Right ventricle myocardium superior (tissue), 1 donor: ENCODE results near the gene DLST. TPM values are rescaled to one million over a fixed set of nuclear protein-coding genes. Genes with fewer than 3 reads are reported as not detected.

Experiments
- ATAC-seq: fragments of 200-7000 bp; cut with Tn5 transposase; one replicate; pipeline ENCODE4 v1.9.1; 2020; ENCODE audit warnings: mild to moderate bottlenecking; ENCODE audit not compliant: poor library complexity
- DNase-seq: peaks from one replicate; pipeline ENCODE4 v3.0.0-alpha.2; 2020
- intact Hi-C: fragments of 100-400 bp; cut with DNase I; formaldehyde crosslinking; loops from one replicate; pipeline ENCODE4 v1.11.2; 2022
- total RNA-seq: library from RNA; stranded (reverse); fragmentation: NEBNext Ultra II Directional; extraction: Animal tissue kit (Norgen Biotek cat#: 25700); gene quantifications from one replicate; pipeline ENCODE4 v1.2.1, GENCODE V29; 2021
- donor health status: DM: no; HTN: yes; CAD: no; lungs with severe emphysema.

The DLST gene
- total RNA-seq, 1 donor from 2014 or later = 205 TPM

DNA sequence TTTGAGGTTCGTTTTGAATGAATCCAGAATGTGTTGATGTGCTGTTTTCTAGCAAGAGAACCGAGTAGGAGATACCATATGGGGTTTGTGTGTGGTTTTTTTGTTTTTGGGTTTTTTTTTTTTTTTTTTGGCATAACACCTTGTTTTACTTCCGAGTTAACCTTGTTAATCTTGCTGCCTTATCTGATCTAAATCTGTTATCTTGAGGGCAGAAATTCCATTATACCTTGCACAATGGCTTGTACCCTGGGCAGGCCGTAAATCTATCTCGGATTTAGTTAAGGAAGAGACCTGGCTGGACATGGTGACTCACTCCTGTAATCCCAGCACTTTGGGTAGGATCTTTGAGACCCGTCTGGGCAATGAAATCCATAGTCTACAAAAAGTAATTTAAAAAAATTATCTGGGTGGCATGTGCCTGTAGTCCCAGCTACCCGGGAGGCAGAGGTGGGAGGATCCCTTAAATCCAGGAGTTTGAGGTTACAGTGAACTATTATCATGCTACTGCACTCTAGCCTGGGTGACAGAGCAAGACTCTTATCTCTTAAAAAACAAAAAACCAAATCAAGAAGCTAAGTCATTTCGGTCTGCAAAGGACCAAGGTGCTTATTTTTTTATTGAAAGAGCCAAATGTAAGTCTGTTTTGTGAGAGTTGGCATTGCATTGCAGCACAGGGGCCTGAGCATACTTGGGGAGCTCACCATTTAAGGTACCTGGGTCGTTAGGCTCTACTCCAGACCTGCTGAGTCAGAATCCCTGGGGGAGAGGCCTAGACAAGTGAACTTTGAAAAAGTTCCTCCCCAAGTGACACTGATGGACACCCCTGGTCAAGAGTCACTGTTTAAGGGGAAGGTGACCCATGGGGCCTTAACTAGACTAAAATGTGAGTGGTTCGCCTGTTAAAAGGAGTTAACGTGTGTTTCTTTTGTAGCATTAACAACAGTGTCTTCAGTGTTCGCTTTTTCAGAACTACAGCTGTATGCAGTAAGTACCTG lies 6.7 kb downstream of the DLST start:
- DNase-seq = no peak
- intact Hi-C loops = no loop called here
- no peak for ATAC-seq

- intact Hi-C loops = no loop called here
- DNase-seq (no peak), ATAC-seq (no peak)
These were observed 8.5 kb downstream of the DLST start for GRCh38 chr14:74890262-74890661.

DNA sequence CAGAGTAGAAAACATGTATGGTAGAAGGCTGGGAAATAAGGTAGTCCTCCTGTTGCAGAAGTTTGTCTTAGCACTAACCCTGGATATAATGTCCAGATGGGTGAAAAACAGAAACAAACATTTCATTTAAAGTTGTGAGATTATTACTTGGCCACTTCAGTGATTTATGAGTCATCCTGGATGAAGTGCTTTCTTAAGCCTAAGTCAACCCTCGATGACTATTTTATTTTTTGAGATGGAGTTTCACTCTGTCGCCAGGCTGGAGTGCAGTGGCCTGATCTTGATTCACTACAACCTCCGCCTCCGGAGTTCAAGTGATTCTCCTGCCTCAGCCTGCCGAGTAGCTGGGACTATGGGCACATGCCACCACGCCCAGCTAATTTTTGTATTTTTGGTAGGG lies 10.2 kb downstream of the DLST start:
- DNase-seq (no peak), ATAC-seq (no peak)
- intact Hi-C loops = no loop called here

DNA sequence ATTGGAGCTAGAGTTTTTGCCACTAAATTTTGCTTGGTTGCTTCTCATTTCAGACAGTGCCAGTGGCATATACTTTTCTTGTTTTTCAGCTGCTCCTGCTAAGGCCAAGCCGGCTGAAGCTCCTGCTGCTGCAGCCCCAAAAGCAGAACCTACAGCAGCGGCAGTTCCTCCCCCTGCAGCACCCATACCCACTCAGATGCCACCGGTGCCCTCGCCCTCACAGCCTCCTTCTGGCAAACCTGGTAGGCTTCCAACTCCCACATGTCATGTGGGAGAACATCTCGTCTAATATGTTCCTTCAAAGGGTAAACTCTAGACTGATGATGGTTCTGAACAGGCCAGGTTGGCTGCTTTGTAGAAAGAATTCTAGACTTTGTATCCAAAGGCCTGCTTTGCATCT lies 11.0 kb downstream of the DLST start:
- intact Hi-C loops = no loop called here
- DNase-seq = no peak
- no peak for ATAC-seq

DNA sequence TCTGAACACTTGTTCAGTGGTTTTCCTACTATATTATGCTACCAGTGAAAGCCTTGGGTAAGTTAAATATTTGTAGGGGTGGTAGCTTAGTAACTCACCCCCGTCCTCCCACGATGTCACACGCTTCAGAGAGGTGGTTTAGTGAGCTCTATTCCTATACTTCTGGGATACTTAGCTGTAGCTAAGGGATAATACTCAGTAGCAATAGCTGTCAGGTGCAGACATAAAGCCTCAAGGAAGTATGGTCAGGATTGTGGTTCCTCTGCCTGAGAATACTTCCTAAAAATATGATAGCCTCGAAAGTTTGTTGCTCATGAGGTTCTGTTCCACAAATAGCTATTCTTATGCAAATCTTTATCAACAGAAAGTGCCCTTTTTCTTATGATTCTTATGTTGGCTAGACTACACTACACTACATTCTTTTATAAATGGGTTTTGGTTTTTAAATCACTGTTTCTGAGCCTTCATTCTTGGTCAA lies 11.9 kb downstream of the DLST start:
- intact Hi-C loops = no loop called here
- DNase-seq (no peak), ATAC-seq (no peak)

DNA sequence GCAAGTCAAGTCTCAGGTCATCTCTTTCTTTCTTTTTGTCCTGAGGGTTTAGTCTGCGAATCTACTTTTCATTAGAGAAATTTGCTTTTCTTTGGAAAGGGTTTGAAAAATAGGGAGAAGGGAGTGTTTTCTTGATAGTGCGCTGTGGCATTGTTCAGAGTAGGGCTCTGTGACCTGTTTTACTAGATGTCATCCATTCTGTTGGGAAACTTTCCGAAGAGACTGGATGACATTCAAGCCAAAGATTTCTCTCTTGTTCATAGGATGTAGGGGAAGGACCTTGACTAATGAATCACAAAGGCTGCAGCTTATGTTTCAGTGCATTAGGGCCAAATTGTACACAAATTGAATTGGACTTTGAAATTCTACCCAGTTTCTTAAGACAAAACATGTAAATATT lies 14.7 kb downstream of the DLST start:
- intact Hi-C loops = no loop called here
- DNase-seq (no peak), ATAC-seq (no peak)

DNA sequence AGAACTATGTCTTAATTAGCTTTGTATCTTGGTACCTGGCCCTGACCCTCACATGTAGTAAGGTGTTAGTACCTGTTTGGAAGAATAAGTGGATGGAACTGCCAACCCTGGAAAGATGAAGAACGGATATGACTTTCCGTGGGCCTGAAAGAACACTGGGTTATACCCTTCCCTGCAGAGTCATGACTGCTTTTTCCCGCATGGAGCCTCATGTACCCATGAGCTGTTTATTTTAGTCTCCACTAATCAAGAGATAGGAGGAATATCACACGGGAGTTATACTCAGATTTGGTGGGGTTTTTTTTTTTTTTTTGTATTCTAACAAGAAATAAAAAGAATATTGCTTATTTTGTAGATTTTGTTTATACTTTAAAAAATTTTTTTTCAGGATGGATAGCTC lies 15.9 kb downstream of the DLST start:
- ATAC-seq = peak; percentile 66
- intact Hi-C loops = no loop called here
- no peak for DNase-seq

- intact Hi-C loops = no loop called here
- ATAC-seq (no peak), DNase-seq (no peak)
These were observed 16.4 kb downstream of the DLST start for GRCh38 chr14:74898083-74898482.

- intact Hi-C loops = no loop called here
- no peak for DNase-seq
- ATAC-seq = no peak
These were observed 17.0 kb downstream of the DLST start for GRCh38 chr14:74898694-74899093.

- ATAC-seq (no peak), DNase-seq (no peak)
- intact Hi-C loops = loop anchor here (5.0 kb wide), 1 partner anchor 41 kb away; no protein-coding TSS in a partner anchor
These were observed 21.4 kb downstream of the DLST start for GRCh38 chr14:74902941-74903705.

- DNase-seq = no peak
- intact Hi-C loops = loop anchor here (5.0 kb wide), 1 partner anchor 43 kb away; no protein-coding TSS in a partner anchor
- peak; percentile 9 for ATAC-seq
These were observed 23.2 kb downstream of the DLST start for GRCh38 chr14:74904635-74905503.

DNA sequence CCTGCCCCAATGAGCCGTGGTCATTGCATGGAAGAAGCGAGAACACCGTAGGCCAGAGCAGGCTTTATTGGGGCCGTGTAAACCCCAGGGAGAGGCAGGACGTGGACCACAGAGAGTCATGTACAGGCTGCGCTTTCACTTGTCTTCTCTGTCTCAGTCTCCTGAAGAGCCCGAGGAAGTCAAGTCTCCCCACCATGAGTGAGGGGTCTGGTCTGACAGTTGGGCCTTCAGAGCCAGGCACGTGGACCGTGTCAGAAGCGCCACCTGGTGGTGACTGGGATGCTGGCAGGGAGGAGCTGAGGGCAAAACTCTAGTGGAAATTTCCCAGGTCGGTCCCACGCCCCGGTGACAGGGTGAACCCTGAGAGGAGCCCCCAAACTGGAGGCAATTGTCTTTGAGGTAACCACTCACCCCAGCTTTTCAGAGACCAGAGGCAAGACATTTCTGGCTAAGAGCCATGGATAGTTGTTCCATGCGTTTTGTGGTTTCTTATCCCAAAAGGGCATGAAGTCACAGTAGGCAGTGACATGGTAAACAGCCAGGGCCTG lies 24.0 kb downstream of the DLST start:
- DNase-seq (peak; percentile 82), ATAC-seq (peak; percentile 58)
- intact Hi-C loops = no loop called here

- ATAC-seq (peak; percentile 19), DNase-seq (no peak)
- intact Hi-C loops = no loop called here
These were observed 25.3 kb downstream of the DLST start for GRCh38 chr14:74906925-74907521.

DNA sequence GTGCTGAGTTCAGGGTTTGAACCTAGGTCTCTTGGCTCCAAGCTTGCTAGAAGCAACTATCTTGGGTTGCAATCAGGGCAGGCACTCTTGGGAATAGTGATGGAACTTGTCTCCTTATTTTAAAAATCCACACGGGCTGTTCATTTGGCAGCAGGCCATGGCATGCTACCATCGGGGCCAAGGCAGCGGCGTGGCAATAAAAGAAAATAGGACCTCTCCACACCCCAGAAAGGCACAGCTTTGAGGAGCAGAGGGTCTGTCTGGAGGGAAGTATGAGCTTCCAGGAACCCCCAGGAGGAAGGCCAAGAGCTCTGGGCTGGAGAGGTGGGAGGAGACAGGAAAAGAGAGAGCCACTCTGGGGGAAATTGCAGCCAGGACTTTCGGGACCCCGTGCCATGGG lies 26.0 kb downstream of the DLST start:
- intact Hi-C loops = no loop called here
- DNase-seq (no peak), ATAC-seq (peak; percentile 4)

DNA sequence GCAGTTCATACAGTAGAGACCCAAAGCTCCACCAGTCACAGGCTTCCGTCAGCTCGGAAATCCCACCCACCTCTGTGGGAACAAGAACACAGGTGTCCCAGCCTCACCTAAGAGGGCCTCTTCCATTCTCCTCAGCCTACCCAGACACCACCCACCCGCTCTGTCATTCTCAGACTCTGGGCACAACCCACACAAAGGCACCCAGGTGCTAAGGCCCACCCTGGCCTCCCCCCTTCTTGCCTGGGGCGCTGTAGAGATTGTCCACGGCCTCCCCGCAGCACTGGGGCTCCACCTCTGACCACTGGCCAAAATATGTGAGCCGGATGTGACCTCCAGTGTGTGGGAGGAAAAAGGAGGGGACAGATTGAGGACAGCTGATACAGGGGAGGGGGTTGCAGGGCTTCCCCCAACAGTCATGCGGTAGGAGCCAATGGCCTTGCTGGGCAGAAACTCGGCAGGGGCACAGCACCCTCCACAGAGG lies 27.2 kb downstream of the DLST start:
- DNase-seq (no peak), ATAC-seq (no peak)
- intact Hi-C loops = no loop called here

GRCh38 chr14:74909501-74909900 lies 27.8 kb downstream of the DLST start:
- no peak for DNase-seq
- ATAC-seq = no peak
- intact Hi-C loops = no loop called here

GRCh38 chr14:74909911-74910310 lies 28.2 kb downstream of the DLST start:
- DNase-seq = no peak
- intact Hi-C loops = no loop called here

GRCh38 chr14:74910556-74910955 lies 28.8 kb downstream of the DLST start:
- DNase-seq (no peak), ATAC-seq (no peak)
- intact Hi-C loops = no loop called here

More at GRCh38 chr14:74909911-74910310, 28.2 kb downstream of the DLST start:
- no peak for ATAC-seq
